HCT116 (cell line): ENCODE results near the gene CCDC183. TPM values are rescaled to one million over a fixed set of nuclear protein-coding genes. Genes with fewer than 3 reads are reported as not detected.
"Not testable (repeated sequence)": the region's sequence is repeated elsewhere in the genome, so short reads cannot be mapped to it uniquely, and the experiment has no call there.

Source experiments
- ATAC-seq: fragments of 200-7000 bp; cut with Tn5 transposase; 2 replicates; pipeline ENCODE4 v1.9.1; 2020; ENCODE audit warnings: mild to moderate bottlenecking, moderate library complexity
- BruUV-seq: library from RNA; stranded (reverse); fragments of 400-500 nt; replicated peaks from 2 replicates; lab custom pipeline; 2021; lab: Mats Ljungman, UMichigan
- CTCF ChIA-PET: fragments of 300-600 bp; sonication (Branson Sonifier 250); formaldehyde crosslinking; loops from one replicate; lab custom pipeline; 2021; ENCODE audit warnings: antibody characterized with exemption; lab: Charles Lee
- POLR2A ChIA-PET: fragments of 300-600, 350-600 bp; sonication (Branson Sonifier 250); formaldehyde crosslinking; loops from one replicate; lab custom pipeline; 2021; ENCODE audit warnings: antibody characterized with exemption; lab: Charles Lee
- RAD21 ChIA-PET, 2 experiments: fragments of 300-600 bp; sonication (Branson Sonifier 250); formaldehyde crosslinking; loops; one replicate each; lab custom pipeline; 2023; ENCODE audit warnings: low total read pairs in 2 of 2; ENCODE audit not compliant: uncharacterized antibody in 2 of 2, unreplicated experiment in 2 of 2, low non-redundant PET in 1 of 2; lab: Charles Lee
- DNase-seq: peaks from one replicate; pipeline ENCODE4 v3.0.0-alpha.2; 2010; ENCODE audit warnings: low read depth, low spot score
- H2AFZ ChIP-seq: fragments of 200-600 bp; shearing (Covaris generic), sonication (generic); 2 replicates; pipeline ENCODE4 v1.6.1; 2017; ENCODE audit warnings: low read depth, mixed run types, mixed read lengths, antibody characterized with exemption, low read length; ENCODE audit not compliant: poor library complexity, severe bottlenecking
- H3K27ac ChIP-seq: 2 replicates; pipeline ENCODE4 v1.5.1; 2012; ENCODE audit warnings: low read depth, low read length
- H3K27me3 ChIP-seq: fragments of 200-600 bp; sonication (generic); 2 replicates; pipeline ENCODE4 v1.6.1; 2016; ENCODE audit warnings: mixed run types, low read length, mixed read lengths; ENCODE audit not compliant: insufficient read depth
- H3K36me3 ChIP-seq, 2 experiments: fragments of 200-500 bp in 1 of 2; fragments of 200-600 bp in 1 of 2; sonication (Bioruptor generic) in 1 of 2; sonication (generic) in 1 of 2; 2 replicates each; pipeline versions ENCODE4 v1.5.1 to v1.6.1; 2014 to 2016; ENCODE audit warnings: low read length in 2 of 2, inconsistent platforms in 1 of 2, mixed read lengths in 1 of 2, mixed run types in 1 of 2; ENCODE audit not compliant: insufficient read depth in 2 of 2, control insufficient read depth in 1 of 2
- H3K4me1 ChIP-seq, 2 experiments: fragments of 200-600 bp in 1 of 2; sonication (generic) in 1 of 2; 2 replicates each; pipeline versions ENCODE4 v1.5.1 to v1.6.1; 2012 to 2017; ENCODE audit warnings: low read length in 2 of 2, inconsistent platforms in 1 of 2, mild to moderate bottlenecking in 1 of 2, mixed read lengths in 1 of 2, mixed run types in 1 of 2, moderate library complexity in 1 of 2; ENCODE audit not compliant: insufficient read depth in 2 of 2, control insufficient read depth in 1 of 2
- H3K4me2 ChIP-seq: fragments of 200-600 bp; sonication (generic); 2 replicates; pipeline ENCODE4 v1.6.1; 2017; ENCODE audit warnings: mixed run types, low read length, mixed read lengths
- H3K4me3 ChIP-seq, 2 experiments: fragments of 200-600 bp in 1 of 2; sonication (generic) in 1 of 2; replicated peaks in 1 of 2; 2 replicates each; pipeline ENCODE4 v1.5.1; 2011 to 2016; ENCODE audit warnings: low read length in 2 of 2, control low read depth in 1 of 2, low read depth in 1 of 2, mild to moderate bottlenecking in 1 of 2, mixed read lengths in 1 of 2, mixed run types in 1 of 2
- H3K79me2 ChIP-seq: fragments of 200-600 bp; sonication (generic); 2 replicates; pipeline ENCODE4 v1.6.1; 2017; ENCODE audit warnings: mild to moderate bottlenecking, mixed run types, low read length, moderate library complexity, mixed read lengths; ENCODE audit not compliant: insufficient read depth
- H3K9ac ChIP-seq: fragments of 200-600 bp; sonication (generic); 2 replicates; pipeline ENCODE4 v1.6.1; 2016; ENCODE audit warnings: low read length, mixed read lengths
- H3K9me2 ChIP-seq: fragments of 200-600 bp; sonication (generic), shearing (Covaris generic); 2 replicates; pipeline ENCODE4 v1.6.1; 2017; ENCODE audit warnings: mixed run types, mild to moderate bottlenecking, moderate library complexity; ENCODE audit not compliant: insufficient read depth
- H3K9me3 ChIP-seq, 2 experiments: fragments of 200-500 bp in 1 of 2; fragments of 200-600 bp in 1 of 2; sonication (Bioruptor generic) in 1 of 2; sonication (generic) in 1 of 2; 2 replicates each; pipeline ENCODE4 v1.6.1; 2014 to 2017; ENCODE audit warnings: low read length in 2 of 2, mixed read lengths in 2 of 2, inconsistent platforms in 1 of 2, low read depth in 1 of 2, mild to moderate bottlenecking in 1 of 2, mixed run types in 1 of 2, moderate library complexity in 1 of 2; ENCODE audit not compliant: control insufficient read depth in 1 of 2, insufficient read depth in 1 of 2
- H4K20me1 ChIP-seq: fragments of 200-600 bp; sonication (generic), shearing (Covaris generic); 2 replicates; pipeline ENCODE4 v1.6.1; 2017; ENCODE audit warnings: mixed run types, mild to moderate bottlenecking, moderate library complexity; ENCODE audit not compliant: insufficient read depth
- CTCF ChIP-seq, 3 experiments: fragments of 200-600 bp in 1 of 3; sonication (generic) in 1 of 3; IDR thresholded peaks in 2 of 3; conservative IDR thresholded peaks in 1 of 3; 2 replicates each; pipeline ENCODE4 v1.5.1; 2012 to 2017; ENCODE audit warnings: low read depth in 2 of 3, low read length in 2 of 3, antibody characterized with exemption in 1 of 3, borderline replicate concordance in 1 of 3, control low read depth in 1 of 3, mild to moderate bottlenecking in 1 of 3, mixed read lengths in 1 of 3, mixed run types in 1 of 3, moderate library complexity in 1 of 3; ENCODE audit not compliant: insufficient read depth in 1 of 3
- TCF7L2 ChIP-seq: IDR thresholded peaks from 2 replicates; pipeline ENCODE4 v1.7.0; 2011; ENCODE audit warnings: borderline replicate concordance, inconsistent platforms; ENCODE audit not compliant: insufficient read depth, insufficient read length; ENCODE audit errors: extremely low read depth
- ZFX ChIP-seq: fragments of 450-650 bp; IDR thresholded peaks from 2 replicates; pipeline ENCODE4 v1.6.1; 2017
- intact Hi-C: fragments of 100-400 bp; cut with micrococcal nuclease; formaldehyde crosslinking; loops from 2 replicates; pipeline ENCODE4 v1.10.0; 2022
- total RNA-seq: library from RNA; stranded (reverse); gene quantifications from one replicate; pipeline ENCODE4 v1.2.1, GENCODE V29; 2021; ENCODE audit not compliant: unreplicated experiment

The CCDC183 gene
- total RNA-seq, 1 experiment from 2014 or later: 2.8 TPM

GRCh38 chr9:136842380-136842948 is 46.3 kb downstream of the CCDC183 start, which contains the start of gene AJM1:
Gene AJM1 (plus strand): TSS chr9:136842478. CDS start chr9:136844415, 1,937 bp downstream.
- H3K9me3 ChIP-seq, H3K27me3 ChIP-seq, H3K36me3 ChIP-seq, DNase-seq, BruUV-seq, H4K20me1 ChIP-seq, H3K9me2 ChIP-seq, H2AFZ ChIP-seq, RAD21 ChIA-PET, H3K79me2 ChIP-seq: not testable (repeated sequence)
- ChIA-PET POLR2A (interaction anchor here (0.6 to 0.9 kb wide), 2 partner anchors 19 to 55 kb away, joined by 3 to 5 read pairs; no protein-coding TSS in a partner anchor), CTCF (interaction anchor here (0.7 to 1.7 kb wide), 21 partner anchors 11 to 244 kb away, joined by 3 to 12 read pairs (median 3); partner anchors contain the start of genes FUT7, MAN1B1, NPDC1 and PAXX)
- intact Hi-C loops: loop anchor here (5.0 to 10.0 kb wide), 2 partner anchors 102 to 195 kb away; partner anchors contain the start of genes C8G and FBXW5
- ATAC-seq: peak; percentile 77
- H3K4me3 ChIP-seq: peak within 1 kb of the TSS; percentile 42 to 57
- H3K4me2 ChIP-seq: peak within 1 kb of the TSS; percentile 85
- peak within 1 kb of the TSS; percentile 70 for H3K27ac ChIP-seq
- TF ChIP-seq ZFX (peak; percentile 9; the same call in 1 of the 2 replicates), CTCF (IDR thresholded peaks at IDR 0.05 in 2 of 3, conservative IDR thresholded peaks at IDR 0.05 in 1 of 3; ENCODE audit: borderline replicate concordance in 1 of 3, insufficient read depth in 1 of 3, low read depth in 2 of 3, low read length in 2 of 3) (peak in 2 of 3 experiments; percentile 75 to 91; a peak in 4 of 6 replicates), TCF7L2 (peak; percentile 63)
- peak within 1 kb of the TSS; percentile 45 for H3K9ac ChIP-seq
- H3K4me1 ChIP-seq: peaks cover 29 to 43% of the 10 kb centered on the region in 2 experiments

DNA sequence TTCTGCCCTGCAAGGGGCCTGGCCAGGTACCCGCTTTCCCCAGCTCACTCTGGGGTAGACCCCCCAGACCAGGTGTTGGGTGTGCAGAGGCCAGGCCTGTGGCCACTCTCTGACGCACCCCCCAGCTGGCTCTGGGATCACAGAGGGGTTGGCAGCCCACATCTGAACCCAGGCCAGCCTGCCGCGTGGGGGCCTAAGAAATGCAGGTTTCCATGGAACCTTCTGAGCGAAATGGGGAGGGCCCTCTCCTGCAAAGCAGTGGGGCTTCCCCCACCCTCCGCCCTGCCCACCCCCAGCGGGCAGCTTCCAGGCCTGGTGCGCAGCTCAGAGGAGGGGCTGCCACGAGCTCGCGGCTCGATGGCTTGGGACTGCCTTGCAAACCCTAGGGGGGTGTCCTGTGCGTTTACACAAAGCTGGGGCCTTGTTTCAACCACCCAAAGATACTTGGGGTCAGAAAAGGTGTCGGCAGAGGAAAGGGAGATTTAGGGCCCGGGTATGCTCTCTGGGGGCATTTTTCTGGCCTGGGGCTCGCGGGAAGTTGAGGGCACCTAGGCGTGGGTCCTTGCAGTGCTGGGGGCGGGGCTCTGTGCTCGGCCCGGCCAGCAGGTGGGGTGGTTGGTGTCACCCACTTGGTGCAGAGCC is 47.1 kb downstream of the CCDC183 start:
- H3K4me2 ChIP-seq: peak overlapping the region; percentile 68
- DNase-seq, H2AFZ ChIP-seq, H3K27me3 ChIP-seq, H3K79me2 ChIP-seq, H3K9me3 ChIP-seq, RAD21 ChIA-PET, H3K36me3 ChIP-seq, H3K9me2 ChIP-seq, H4K20me1 ChIP-seq, BruUV-seq: not testable (repeated sequence)
- ChIA-PET CTCF (interaction anchor here (0.7 to 1.7 kb wide), 8 partner anchors 15 to 192 kb away, joined by 3 to 12 read pairs (median 4); partner anchors contain the start of genes PAXX and TRAF2), POLR2A (interaction anchor here (0.6 kb wide), 1 partner anchor 18 kb away, joined by 3 read pairs; no protein-coding TSS in a partner anchor)
- peak overlapping the region; percentile 45 for H3K9ac ChIP-seq
- ATAC-seq: 0 out of 2 replicates have a peak, but pooled peaks have one; percentile 2
- intact Hi-C loops: loop anchor here (5.0 to 10.0 kb wide), 2 partner anchors 102 to 194 kb away; partner anchors contain the start of genes C8G and FBXW5
- peak overlapping the region; percentile 45; the same call in 1 of the 2 replicates for H3K27ac ChIP-seq
- H3K4me3 ChIP-seq: peak overlapping the region; percentile 5 to 28; a peak in 3 of 4 replicates
- H3K4me1 ChIP-seq: peaks cover 29 to 47% of the 10 kb centered on the region in 2 experiments
